Skeletal muscle tissue (tissue), 4 donors: ENCODE results near the gene CDK8. TPM values are rescaled to one million over a fixed set of nuclear protein-coding genes. Genes with fewer than 3 reads are reported as not detected.
A peak's percentile ranks its signal among the peaks of the same experiment; 100 is the strongest.

ENCODE experiments used
- H3K27ac ChIP-seq: one replicate; pipeline ENCODE4 v1.7.0; 2013; ENCODE audit warnings: mild to moderate bottlenecking, low read depth, low read length, inconsistent platforms
- H3K27me3 ChIP-seq, 3 donors: one replicate each; pipeline ENCODE4 v1.7.0; 2013; ENCODE audit warnings: low read length in 3 of 3; ENCODE audit not compliant: control insufficient read depth in 3 of 3, insufficient read depth in 3 of 3
- H3K36me3 ChIP-seq, 3 donors: one replicate each; pipeline ENCODE4 v1.7.0; 2013; ENCODE audit warnings: low read length in 3 of 3; ENCODE audit not compliant: control insufficient read depth in 3 of 3, insufficient read depth in 3 of 3
- H3K4me1 ChIP-seq, 3 donors: one replicate each; pipeline ENCODE4 v1.7.0; 2013; ENCODE audit warnings: low read length in 3 of 3, mild to moderate bottlenecking in 3 of 3; ENCODE audit not compliant: control insufficient read depth in 3 of 3, insufficient read depth in 3 of 3
- H3K4me3 ChIP-seq, 3 donors: one replicate each; pipeline ENCODE4 v1.7.0; 2013; ENCODE audit warnings: low read length in 3 of 3
- H3K9ac ChIP-seq, 3 donors: one replicate each; pipeline ENCODE4 v1.7.0; 2013; ENCODE audit warnings: low read length in 3 of 3, mild to moderate bottlenecking in 3 of 3, moderate library complexity in 2 of 3, low read depth in 1 of 3
- H3K9me3 ChIP-seq, 3 donors: one replicate each; pipeline ENCODE4 v1.7.0; 2013; ENCODE audit warnings: low read length in 3 of 3; ENCODE audit not compliant: control insufficient read depth in 3 of 3
- total RNA-seq: library from RNA; depleted of rRNA; stranded (reverse); fragments of >200 nt; gene quantifications from one replicate; pipeline ENCODE4 v1.2.3, GENCODE V29; 2014
- donor health status: Osteomylitis.

Gene CDK8
- total RNA-seq, 1 donor from 2014 or later = 17.7 TPM

DNA sequence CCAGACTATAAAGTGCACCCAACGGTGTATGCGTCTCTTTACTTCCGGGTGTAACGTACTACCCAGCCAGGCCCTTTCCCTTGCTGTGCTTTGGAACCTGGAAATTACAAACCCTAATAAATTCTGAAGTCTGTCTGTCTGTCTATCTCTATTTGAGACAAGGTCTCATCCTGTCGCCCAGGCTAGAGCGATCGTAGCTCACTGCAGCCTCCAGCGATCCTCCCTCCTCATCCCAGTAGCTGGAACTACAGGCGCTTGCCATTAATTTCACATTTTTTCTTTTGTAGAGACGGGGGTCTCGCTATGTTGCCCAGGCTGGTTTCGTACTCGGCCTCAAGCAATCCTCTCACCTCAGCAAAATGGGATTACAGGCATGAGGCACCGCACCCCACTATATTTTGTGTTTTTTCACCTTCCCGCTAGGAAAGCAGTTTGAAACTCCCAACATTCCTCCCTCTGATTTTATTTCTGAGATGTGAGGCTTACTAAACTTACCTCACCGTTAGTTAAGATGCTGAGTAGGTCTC is 31.3 kb upstream of the CDK8 start:
- H3K9ac ChIP-seq = peak overlapping the region; percentile 97 to 99 (median 98)
- H3K36me3 ChIP-seq = peaks cover 14 to 19% (median 15%) of the 10 kb centered on the region in 3 donors
- H3K4me1 ChIP-seq = peaks cover 12 to 19% (median 14%) of the 10 kb centered on the region in 3 donors
- H3K9me3 ChIP-seq = no peaks in the 10 kb centered on the region
- peak overlapping the region; percentile 96 to 98 (median 96) for H3K4me3 ChIP-seq
- H3K27ac ChIP-seq = peak overlapping the region; percentile 94
- no peaks in the 10 kb centered on the region for H3K27me3 ChIP-seq

- Histone ChIP-seq H3K27ac (no peak overlapping the region), H3K9me3 (no peaks in the 10 kb centered on the region), H3K36me3 (peaks cover 0 to 3% (median 0%) of the 10 kb centered on the region in 3 donors), H3K4me1 (peaks cover 0 to 9% (median 3%) of the 10 kb centered on the region in 3 donors), H3K4me3 (no peak overlapping the region), H3K27me3 (no peaks in the 10 kb centered on the region), H3K9ac (no peak overlapping the region)
Observed at GRCh38 chr13:26225896-26226617, 27.9 kb upstream of the CDK8 start.

DNA sequence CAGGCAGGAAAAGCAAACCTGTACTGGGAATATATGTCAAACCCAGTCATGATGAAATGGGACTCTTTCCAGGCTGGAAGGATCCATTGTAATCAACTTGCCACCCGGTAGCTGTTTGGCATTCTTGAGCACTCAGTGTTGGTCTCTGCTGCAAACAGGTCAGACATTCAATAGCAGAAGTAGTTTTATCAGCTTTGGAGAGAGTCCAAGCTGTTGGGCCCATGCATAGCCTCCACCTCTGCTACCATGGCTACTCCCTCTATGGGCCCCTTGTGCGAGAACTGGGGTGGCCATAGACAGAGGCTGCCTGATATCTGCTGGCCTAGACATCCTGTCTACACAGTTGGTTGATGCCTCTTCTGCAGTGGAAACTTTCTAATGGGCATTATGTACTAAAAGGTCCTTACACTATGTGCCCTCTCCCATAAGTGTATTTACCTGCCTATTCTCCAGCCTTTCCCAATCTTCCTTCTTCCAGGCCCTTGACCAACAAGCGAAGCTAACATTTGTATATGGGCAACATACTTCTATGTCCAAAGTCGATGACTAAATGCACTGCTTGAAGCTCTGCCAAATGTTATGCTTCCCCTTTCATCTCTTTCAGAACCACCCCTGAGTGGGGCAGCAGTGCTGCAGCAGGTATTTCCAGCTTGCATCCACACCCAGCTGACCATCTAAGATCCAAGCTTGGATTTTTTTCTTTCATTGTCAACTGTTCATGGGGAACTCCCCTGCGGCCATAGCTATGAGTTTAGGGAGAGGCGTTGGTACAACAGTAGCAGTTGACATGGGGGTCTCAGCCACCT is 26.6 kb upstream of the CDK8 start:
- Histone ChIP-seq H3K27ac (no peak overlapping the region), H3K4me1 (peaks cover 0 to 9% (median 0%) of the 10 kb centered on the region in 3 donors), H3K36me3 (no peaks in the 10 kb centered on the region), H3K9me3 (no peaks in the 10 kb centered on the region), H3K4me3 (no peak overlapping the region), H3K27me3 (no peaks in the 10 kb centered on the region), H3K9ac (no peak overlapping the region)

GRCh38 chr13:26228096-26228495 is 25.8 kb upstream of the CDK8 start:
- Histone ChIP-seq H3K4me3 (no peak overlapping the region), H3K36me3 (no peaks in the 10 kb centered on the region), H3K9me3 (no peaks in the 10 kb centered on the region), H3K27me3 (no peaks in the 10 kb centered on the region), H3K4me1 (peaks cover 0 to 3% (median 0%) of the 10 kb centered on the region in 3 donors), H3K9ac (no peak overlapping the region), H3K27ac (no peak overlapping the region)

- no peak overlapping the region for H3K4me3 ChIP-seq
- no peaks in the 10 kb centered on the region for H3K27me3 ChIP-seq
- no peak overlapping the region for H3K9ac ChIP-seq
- H3K27ac ChIP-seq = no peak overlapping the region
- no peaks in the 10 kb centered on the region for H3K36me3 ChIP-seq
- no peaks in the 10 kb centered on the region for H3K9me3 ChIP-seq
- H3K4me1 ChIP-seq = no peaks in the 10 kb centered on the region
Observed at GRCh38 chr13:26229080-26229615, 24.8 kb upstream of the CDK8 start.

GRCh38 chr13:26230703-26231102 is 23.2 kb upstream of the CDK8 start:
- H3K4me3 ChIP-seq = no peak overlapping the region
- no peaks in the 10 kb centered on the region for H3K9me3 ChIP-seq
- H3K27ac ChIP-seq = no peak overlapping the region
- H3K9ac ChIP-seq = no peak overlapping the region
- H3K36me3 ChIP-seq = no peaks in the 10 kb centered on the region
- H3K27me3 ChIP-seq = no peaks in the 10 kb centered on the region
- no peaks in the 10 kb centered on the region for H3K4me1 ChIP-seq

DNA sequence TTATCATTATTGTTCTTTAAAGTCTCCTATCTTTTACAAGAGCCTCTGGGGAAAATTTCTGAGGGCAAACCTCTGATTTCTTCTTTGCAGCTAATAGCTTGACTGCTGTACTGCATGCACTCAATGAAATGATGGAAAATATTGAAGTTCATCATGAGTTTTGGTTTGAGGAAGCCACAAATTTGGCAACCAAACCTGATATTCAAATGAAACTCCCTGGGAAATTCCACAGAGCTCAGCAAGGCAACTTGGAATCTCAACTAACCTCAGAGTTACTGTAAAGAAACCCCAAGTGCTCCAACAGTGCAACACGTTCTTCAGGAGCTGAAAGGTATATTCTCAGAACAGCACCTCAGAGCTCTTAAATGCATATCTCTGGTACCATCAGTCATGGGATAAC is 17.6 kb upstream of the CDK8 start:
- no peak overlapping the region for H3K9ac ChIP-seq
- H3K9me3 ChIP-seq = no peaks in the 10 kb centered on the region
- H3K36me3 ChIP-seq = no peaks in the 10 kb centered on the region
- peaks cover 0 to 3% (median 0%) of the 10 kb centered on the region in 3 donors for H3K4me1 ChIP-seq
- H3K27ac ChIP-seq = no peak overlapping the region
- H3K27me3 ChIP-seq = no peaks in the 10 kb centered on the region
- no peak overlapping the region for H3K4me3 ChIP-seq

- Histone ChIP-seq H3K36me3 (no peaks in the 10 kb centered on the region), H3K9me3 (no peaks in the 10 kb centered on the region), H3K4me3 (no peak overlapping the region), H3K9ac (no peak overlapping the region), H3K27ac (peak overlapping the region; percentile 82), H3K27me3 (no peaks in the 10 kb centered on the region), H3K4me1 (no peaks in the 10 kb centered on the region)
Observed at GRCh38 chr13:26246154-26246553, 7.8 kb upstream of the CDK8 start.

DNA sequence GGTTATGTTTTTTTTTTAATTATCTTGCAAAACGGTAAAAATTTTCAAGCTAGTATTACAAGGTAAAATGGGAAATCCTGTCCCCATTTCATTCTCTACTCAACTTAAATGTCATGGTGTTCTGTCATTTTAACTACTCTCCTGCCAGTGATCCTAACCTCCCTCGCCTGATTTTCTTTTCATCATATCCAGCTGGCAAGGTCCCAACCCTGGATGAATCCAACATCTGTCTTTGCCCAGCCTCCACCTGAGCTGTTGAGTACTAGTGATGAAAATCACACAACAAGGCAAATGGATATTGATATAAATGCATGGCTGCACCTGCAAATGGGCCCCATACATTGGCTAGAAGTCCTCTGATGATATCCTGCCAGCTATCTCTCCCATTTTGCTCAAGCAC is 6.9 kb upstream of the CDK8 start:
- H3K27me3 ChIP-seq = no peaks in the 10 kb centered on the region
- H3K4me3 ChIP-seq = no peak overlapping the region
- H3K4me1 ChIP-seq = no peaks in the 10 kb centered on the region
- peak overlapping the region; percentile 82 for H3K27ac ChIP-seq
- H3K9ac ChIP-seq = no peak overlapping the region
- no peaks in the 10 kb centered on the region for H3K9me3 ChIP-seq
- no peaks in the 10 kb centered on the region for H3K36me3 ChIP-seq

DNA sequence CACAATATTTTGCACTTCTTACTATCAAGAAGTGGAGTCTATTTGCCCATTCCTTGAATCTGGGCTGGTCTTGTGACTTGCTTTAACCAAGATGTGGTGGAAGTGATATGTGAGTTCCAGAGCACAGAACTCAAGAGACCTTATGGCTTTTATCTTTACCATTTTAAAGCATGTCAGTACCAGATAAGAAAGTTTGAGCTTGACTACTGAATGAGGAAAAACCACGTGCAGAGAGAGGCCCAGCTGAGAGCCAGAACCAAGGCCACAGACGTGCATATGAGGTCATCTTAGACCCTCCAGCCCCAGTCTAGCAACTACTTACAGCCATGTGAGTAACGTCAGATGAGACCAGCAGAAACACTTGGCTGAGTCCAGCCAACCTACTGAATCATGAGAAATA is 6.3 kb upstream of the CDK8 start:
- Histone ChIP-seq H3K4me1 (no peaks in the 10 kb centered on the region), H3K36me3 (no peaks in the 10 kb centered on the region), H3K9me3 (no peaks in the 10 kb centered on the region), H3K27me3 (no peaks in the 10 kb centered on the region), H3K4me3 (no peak overlapping the region), H3K9ac (no peak overlapping the region), H3K27ac (no peak overlapping the region)
